Measurements from ENCODE around the gene OR8K1.

OR8K1 gene

DNA sequence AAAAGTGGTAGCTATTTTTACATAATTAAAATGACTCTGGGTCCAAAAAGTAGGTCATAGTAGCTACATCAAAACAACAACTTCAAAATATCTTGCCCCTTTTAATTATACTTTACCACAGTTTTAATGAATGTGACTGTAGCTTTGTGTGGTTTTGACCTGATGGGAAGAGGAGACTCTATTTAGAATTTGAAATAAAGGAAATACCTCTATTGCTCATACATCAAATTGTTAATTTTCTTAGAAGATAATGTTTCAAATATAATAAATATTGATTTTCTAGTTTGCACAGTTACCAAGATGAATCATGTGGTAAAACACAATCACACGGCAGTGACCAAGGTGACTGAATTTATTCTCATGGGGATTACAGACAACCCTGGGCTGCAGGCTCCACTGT, at the start of gene OR8K1:
Gene OR8K1 (plus strand): TSS at position 301 of the 400 bp plus-strand sequence. CDS start 0 bp downstream, at position 301.
- DNase-seq (ENCODE audit: low spot score): no peak

DNA sequence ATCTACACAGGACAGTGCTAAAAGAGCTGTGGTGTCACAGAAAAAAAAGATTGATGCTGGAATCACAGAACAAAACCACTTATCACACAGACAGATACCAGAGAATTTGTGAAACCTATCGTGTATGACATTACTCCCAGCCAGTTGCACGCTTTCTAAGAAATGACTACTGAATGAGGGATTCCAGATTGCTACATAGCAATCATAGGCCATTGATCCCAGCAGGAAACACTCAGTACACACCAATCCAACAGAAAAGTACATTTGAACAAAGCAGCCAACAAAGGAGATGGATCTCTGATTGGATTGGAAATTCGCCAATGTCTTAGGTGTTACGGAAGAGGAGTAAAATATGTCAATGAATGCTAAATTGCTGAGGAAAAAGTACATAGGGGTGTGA, 48.9 kb upstream of the OR8K1 start:
- DNase-seq (ENCODE audit: low spot score): no peak

DNA sequence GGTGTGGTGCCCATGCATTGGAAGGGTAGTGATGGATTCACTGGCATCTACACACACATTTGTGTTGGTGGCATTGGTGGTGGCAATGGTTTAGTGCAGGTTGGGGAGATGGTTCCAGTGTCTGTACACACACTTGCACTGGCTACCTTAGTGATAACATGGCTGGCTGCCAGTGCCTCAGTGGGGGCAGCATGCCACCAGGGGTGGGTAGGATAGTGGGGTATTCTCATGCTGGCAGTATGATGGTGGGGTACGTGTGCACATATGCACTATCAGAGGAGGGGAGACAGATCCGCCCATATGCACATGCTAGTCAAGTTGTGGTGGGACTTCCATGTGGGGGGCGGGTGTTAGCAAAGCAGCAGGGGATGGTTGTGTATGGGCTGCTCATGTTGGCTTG, 38.0 kb upstream of the OR8K1 start:
- no peak for DNase-seq (ENCODE audit: low spot score)

DNA sequence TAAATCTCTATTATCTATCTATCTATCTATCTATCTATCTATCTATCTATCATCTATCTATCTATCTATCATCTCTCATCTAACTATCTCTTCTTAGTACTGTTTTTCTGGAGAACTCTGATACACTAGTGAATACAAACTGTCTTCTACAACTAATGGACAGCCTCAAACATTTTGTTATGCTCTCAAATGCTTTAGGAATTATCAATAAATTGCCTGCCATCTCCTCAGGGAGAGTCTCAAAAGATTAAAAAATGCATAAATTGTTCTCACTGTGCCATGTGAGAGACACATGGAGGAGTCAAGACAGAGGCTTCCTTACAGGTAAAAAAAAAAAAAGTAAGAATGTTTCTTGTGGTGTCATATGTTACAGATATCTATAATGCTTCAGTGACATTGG, 31.0 kb upstream of the OR8K1 start, which contains the start of gene OR8K3:
Gene OR8K3 (plus strand): TSS at position 301 of the 400 bp plus-strand sequence. CDS start 3,163 bp downstream, outside the sequence.
- no peak for DNase-seq (ENCODE audit: low spot score)

DNA sequence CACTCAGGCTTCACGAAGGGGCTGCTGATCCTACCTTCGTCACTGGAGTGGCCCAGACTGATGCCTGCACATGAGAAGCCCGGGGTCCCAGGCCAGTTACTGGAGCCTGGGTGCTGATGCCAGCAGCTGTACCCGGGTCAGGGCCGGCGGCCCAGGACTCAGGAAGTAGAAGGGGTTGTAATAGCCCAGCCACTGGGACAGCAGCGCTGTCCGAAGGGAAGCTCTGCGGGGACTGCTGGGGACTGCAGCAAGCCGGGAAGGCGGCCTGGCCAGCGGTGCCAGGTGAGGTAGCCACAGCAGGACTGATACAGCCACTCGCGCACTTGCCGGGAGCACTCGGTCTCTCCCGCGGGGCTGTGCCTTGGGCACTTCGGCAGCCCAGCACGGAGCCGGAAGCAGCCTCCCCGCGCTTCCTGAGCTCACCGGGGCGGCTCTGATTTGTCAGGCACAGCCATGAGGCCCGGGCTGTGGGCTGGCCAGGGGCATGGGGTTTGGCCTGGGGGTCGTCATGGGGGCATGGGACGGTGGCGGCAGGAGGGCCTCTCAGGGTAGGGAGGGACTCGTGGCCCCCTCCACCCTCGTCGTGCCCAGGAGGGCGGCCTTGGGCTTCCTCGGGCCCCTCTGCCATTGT, 13.9 kb upstream of the OR8K1 start:
- no peak for DNase-seq (ENCODE audit: low spot score)

DNA sequence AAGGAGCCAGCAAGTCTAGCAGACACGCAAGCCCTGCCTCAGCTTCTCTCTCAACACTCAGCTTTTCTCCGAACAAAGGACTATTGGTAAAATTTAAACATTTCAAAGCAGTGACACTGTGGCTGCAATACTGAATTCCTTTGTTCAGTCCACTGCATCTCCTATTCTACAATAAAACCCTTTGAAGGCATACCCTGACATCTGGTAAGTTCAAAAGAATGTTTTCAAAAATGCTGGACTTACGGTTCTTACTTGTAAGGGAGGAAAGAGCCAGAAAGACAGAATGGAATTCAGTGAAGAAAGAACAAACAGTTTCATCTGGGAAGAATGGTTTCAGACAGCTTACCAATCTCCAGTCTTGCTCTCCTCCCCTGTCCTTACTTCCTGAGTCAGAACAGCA, 12.7 kb upstream of the OR8K1 start:
- DNase-seq (ENCODE audit: low spot score): no peak

DNA sequence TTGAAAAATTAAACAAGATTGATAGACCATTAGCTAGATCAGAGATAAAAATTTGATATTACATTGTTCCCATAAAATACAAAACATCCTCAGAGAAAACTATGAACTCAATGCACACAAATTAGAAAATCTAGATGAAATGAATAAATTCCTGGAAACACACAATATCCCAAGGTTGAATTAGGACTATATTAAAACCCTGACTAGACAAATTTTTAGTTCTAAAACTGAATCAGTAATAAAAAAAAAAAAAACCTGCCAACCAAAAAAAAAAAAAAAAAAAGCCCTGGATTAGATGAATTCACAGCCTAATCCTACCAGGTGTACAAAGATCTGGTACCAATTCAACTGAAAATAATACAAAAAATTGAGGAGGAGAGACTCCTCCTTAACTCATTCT, 5.5 kb upstream of the OR8K1 start:
- DNase-seq (ENCODE audit: low spot score): no peak

DNA sequence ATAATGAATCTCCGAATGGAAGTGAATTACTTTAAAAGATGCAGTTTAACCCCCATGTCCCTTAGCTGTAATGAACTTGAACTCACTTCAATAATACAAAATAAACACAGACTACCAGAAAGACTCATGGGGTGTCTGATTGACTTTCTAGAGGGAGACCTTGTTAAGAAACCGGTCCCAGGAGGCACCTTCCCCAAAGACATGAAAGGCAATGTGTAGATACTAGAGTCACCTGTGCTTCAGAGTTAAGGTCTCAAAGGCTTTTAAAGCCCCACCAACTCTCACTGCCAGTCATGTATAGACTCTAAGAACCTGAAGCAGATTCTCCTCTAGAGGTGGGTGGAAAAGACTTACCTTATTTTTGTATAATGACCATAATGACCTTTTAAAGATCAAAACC, 8.2 kb downstream of the OR8K1 start, which contains the start of gene OR8J1:
Gene OR8J1 (plus strand): TSS at position 301 of the 400 bp plus-strand sequence. CDS start 5,956 bp downstream, outside the sequence.
- no peak for DNase-seq (ENCODE audit: low spot score)

DNA sequence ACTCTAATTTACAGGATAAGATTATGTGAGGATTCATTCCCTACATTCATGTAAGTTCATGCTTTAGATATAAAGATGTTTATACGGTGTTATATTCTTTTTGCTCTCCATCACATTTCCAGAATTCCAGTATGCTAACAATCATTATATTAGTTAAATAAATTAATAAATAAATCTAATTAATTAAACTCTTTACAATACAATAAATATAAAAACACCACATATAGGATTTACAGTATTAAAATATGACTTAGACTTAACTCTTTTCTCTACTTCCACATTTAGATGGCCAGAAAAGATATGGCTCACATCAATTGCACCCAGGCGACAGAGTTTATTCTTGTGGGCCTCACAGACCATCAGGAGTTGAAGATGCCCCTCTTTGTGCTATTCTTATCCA, 29.5 kb downstream of the OR8K1 start, which contains the start of gene OR8U1:
Gene OR8U1 (plus strand): TSS at position 301 of the 400 bp plus-strand sequence. CDS start 0 bp downstream, at position 301.
- no peak for DNase-seq (ENCODE audit: low spot score)

DNA sequence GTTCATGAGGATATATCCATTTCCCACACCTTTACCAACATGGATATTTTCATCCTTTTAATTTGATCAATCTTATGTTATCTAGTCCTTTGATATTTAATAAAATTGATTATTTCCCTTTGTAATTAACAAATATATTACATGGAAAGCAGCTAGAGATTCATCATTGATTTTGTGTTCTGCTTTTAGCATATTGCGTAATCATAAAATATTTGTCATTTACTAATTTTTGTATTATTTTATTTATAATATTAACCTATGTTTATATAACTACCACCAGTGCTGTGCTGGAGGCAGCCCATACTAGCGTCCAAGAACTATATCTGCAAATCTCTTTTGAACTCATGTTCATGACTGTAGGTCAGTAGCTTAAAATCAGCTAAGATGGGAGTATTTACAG, 34.3 kb downstream of the OR8K1 start:
- no peak for DNase-seq (ENCODE audit: low spot score)

DNA sequence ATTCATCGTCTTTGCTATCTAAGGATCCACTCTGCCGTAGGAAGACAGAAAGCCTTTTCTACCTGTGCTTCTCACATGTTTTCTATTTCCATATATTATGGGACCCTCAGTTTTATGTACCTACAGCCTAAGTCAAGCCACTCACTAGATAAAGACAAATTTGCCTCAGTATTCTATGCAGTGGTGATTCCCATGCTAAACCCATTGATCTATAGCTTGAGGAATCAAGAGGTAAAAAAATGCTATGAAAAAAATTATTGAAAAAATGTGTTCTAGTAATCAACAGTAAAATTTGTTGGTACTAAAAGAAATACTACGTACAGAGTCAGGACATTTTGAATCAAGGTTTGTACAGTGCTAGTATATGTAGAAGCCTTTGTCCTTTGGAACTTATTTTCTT, 48.5 kb downstream of the OR8K1 start:
- no peak for DNase-seq (ENCODE audit: low spot score)

DNA sequence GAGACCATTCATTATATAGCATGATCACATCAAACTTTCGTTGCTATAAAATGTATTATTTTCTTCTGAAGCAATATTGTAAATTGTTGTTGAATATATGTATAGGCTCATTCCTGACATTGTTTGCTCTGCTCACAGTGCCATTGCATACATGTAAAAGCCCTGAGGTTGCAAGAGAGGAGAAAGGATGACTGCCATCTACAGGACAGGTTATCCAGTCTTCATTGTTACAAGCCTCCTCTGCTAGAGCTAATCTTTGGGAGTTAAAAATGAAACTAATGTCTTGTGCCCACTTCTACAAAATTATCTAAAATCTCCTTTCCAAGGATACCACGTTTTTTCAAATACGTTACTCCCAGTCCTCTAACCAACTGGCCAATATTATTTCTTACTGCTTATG, 50.2 kb downstream of the OR8K1 start:
- no peak for DNase-seq (ENCODE audit: low spot score)
